Activated naive CD8-positive, alpha-beta T cell treated with anti-CD3 and anti-CD28 coated beads, Interleukin-2, amount 50 U/mL, for 24 hours (primary cell): ENCODE results near the gene ULK3.

ENCODE experiments used
- ATAC-seq: fragments of 150-1000 bp; cut with Tn5 transposase; one replicate; pipeline ENCODE4 v1.10.0; 2021
- DNase-seq: peaks from one replicate; pipeline ENCODE4 v3.0.0; 2021
- H3K27ac Mint-ChIP-seq: one replicate; pipeline ENCODE4 v1.8.0; 2021; ENCODE audit warnings: mild to moderate bottlenecking, mixed read lengths
- H3K27me3 Mint-ChIP-seq: one replicate; pipeline ENCODE4 v1.8.0; 2021; ENCODE audit warnings: mixed read lengths
- H3K36me3 Mint-ChIP-seq: one replicate; pipeline ENCODE4 v1.8.0; 2021; ENCODE audit warnings: low read depth, mixed read lengths
- H3K4me1 Mint-ChIP-seq: one replicate; pipeline ENCODE4 v1.8.0; 2021; ENCODE audit warnings: mixed read lengths
- H3K4me3 Mint-ChIP-seq: one replicate; pipeline ENCODE4 v1.8.0; 2021; ENCODE audit warnings: mild to moderate bottlenecking, moderate library complexity, mixed read lengths
- H3K9me3 Mint-ChIP-seq: one replicate; pipeline ENCODE4 v1.8.0; 2021; ENCODE audit warnings: mixed read lengths

Gene ULK3

GRCh38 chr15:74873036-74873755 lies 30.2 kb upstream of the ULK3 start, which contains the start of gene SCAMP2:
TSS of gene SCAMP2 (minus strand) at chr15:74873365. CDS start at chr15:74873255, 110 bp downstream.
- peaks cover 52% of the 10 kb centered on the region for H3K4me1 Mint-ChIP-seq
- H3K9me3 Mint-ChIP-seq, result no peaks in the 10 kb centered on the region
- H3K27ac Mint-ChIP-seq, result peak within 1 kb of the TSS; percentile 91
- H3K36me3 Mint-ChIP-seq, result peaks cover 16% of the 10 kb centered on the region
- H3K27me3 Mint-ChIP-seq, result no peaks in the 10 kb centered on the region
- DNase-seq (peak; percentile 90), ATAC-seq (peak; percentile 96)
- H3K4me3 Mint-ChIP-seq, result peak within 1 kb of the TSS; percentile 97

- Mint-ChIP-seq H3K4me3 (peak overlapping the region; percentile 97), H3K36me3 (peaks cover 21% of the 10 kb centered on the region), H3K9me3 (no peaks in the 10 kb centered on the region), H3K27ac (peak overlapping the region; percentile 91), H3K4me1 (peaks cover 57% of the 10 kb centered on the region), H3K27me3 (no peaks in the 10 kb centered on the region)
- DNase-seq (no peak), ATAC-seq (no peak)
Observed at GRCh38 chr15:74872702-74873035, 29.7 kb upstream of the ULK3 start.

GRCh38 chr15:74870436-74871215 lies 27.7 kb upstream of the ULK3 start:
- H3K27me3 Mint-ChIP-seq, result no peaks in the 10 kb centered on the region
- DNase-seq (no peak), ATAC-seq (no peak)
- peak overlapping the region; percentile 58 for H3K4me3 Mint-ChIP-seq
- H3K27ac Mint-ChIP-seq, result peak overlapping the region; percentile 84
- no peaks in the 10 kb centered on the region for H3K9me3 Mint-ChIP-seq
- peaks cover 76% of the 10 kb centered on the region for H3K4me1 Mint-ChIP-seq
- peaks cover 32% of the 10 kb centered on the region for H3K36me3 Mint-ChIP-seq

- H3K4me1 Mint-ChIP-seq, result peaks cover 81% of the 10 kb centered on the region
- ATAC-seq (peak; percentile 30), DNase-seq (peak; percentile 32)
- H3K27ac Mint-ChIP-seq, result peak overlapping the region; percentile 84
- peak overlapping the region; percentile 58 for H3K4me3 Mint-ChIP-seq
- no peaks in the 10 kb centered on the region for H3K27me3 Mint-ChIP-seq
- H3K9me3 Mint-ChIP-seq, result no peaks in the 10 kb centered on the region
- peaks cover 32% of the 10 kb centered on the region for H3K36me3 Mint-ChIP-seq
Observed at GRCh38 chr15:74869726-74870407, 26.9 kb upstream of the ULK3 start.

- no peak for ATAC-seq
- Mint-ChIP-seq H3K27me3 (no peaks in the 10 kb centered on the region), H3K4me3 (no peak overlapping the region), H3K4me1 (peaks cover 84% of the 10 kb centered on the region), H3K27ac (peak overlapping the region; percentile 84), H3K36me3 (peaks cover 32% of the 10 kb centered on the region), H3K9me3 (no peaks in the 10 kb centered on the region)
- no peak for DNase-seq
Observed at GRCh38 chr15:74869372-74869725, 26.4 kb upstream of the ULK3 start.

GRCh38 chr15:74868059-74868458 lies 25.1 kb upstream of the ULK3 start:
- no peak for ATAC-seq
- peaks cover 86% of the 10 kb centered on the region for H3K4me1 Mint-ChIP-seq
- peak overlapping the region; percentile 2 for H3K4me3 Mint-ChIP-seq
- peak overlapping the region; percentile 73 for H3K27ac Mint-ChIP-seq
- no peaks in the 10 kb centered on the region for H3K9me3 Mint-ChIP-seq
- H3K27me3 Mint-ChIP-seq, result no peaks in the 10 kb centered on the region
- no peak for DNase-seq
- peaks cover 34% of the 10 kb centered on the region for H3K36me3 Mint-ChIP-seq

- H3K36me3 Mint-ChIP-seq, result peaks cover 30% of the 10 kb centered on the region
- H3K27ac Mint-ChIP-seq, result peak overlapping the region; percentile 73
- H3K4me3 Mint-ChIP-seq, result peak overlapping the region; percentile 2
- no peaks in the 10 kb centered on the region for H3K27me3 Mint-ChIP-seq
- H3K9me3 Mint-ChIP-seq, result no peaks in the 10 kb centered on the region
- peaks cover 84% of the 10 kb centered on the region for H3K4me1 Mint-ChIP-seq
- no peak for DNase-seq
- no peak for ATAC-seq
Observed at GRCh38 chr15:74867466-74868038, 24.6 kb upstream of the ULK3 start.

- ATAC-seq (no peak), DNase-seq (no peak)
- Mint-ChIP-seq H3K9me3 (no peaks in the 10 kb centered on the region), H3K4me1 (peaks cover 75% of the 10 kb centered on the region), H3K36me3 (peaks cover 27% of the 10 kb centered on the region), H3K27ac (no peak overlapping the region), H3K27me3 (no peaks in the 10 kb centered on the region), H3K4me3 (no peak overlapping the region)
Observed at GRCh38 chr15:74866090-74866489, 23.1 kb upstream of the ULK3 start.

GRCh38 chr15:74865316-74865715 lies 22.4 kb upstream of the ULK3 start:
- Mint-ChIP-seq H3K27me3 (no peaks in the 10 kb centered on the region), H3K4me1 (peaks cover 68% of the 10 kb centered on the region), H3K36me3 (peaks cover 27% of the 10 kb centered on the region), H3K9me3 (no peaks in the 10 kb centered on the region), H3K27ac (peak overlapping the region; percentile 60), H3K4me3 (no peak overlapping the region)
- DNase-seq (no peak), ATAC-seq (no peak)

GRCh38 chr15:74864296-74864695 lies 21.3 kb upstream of the ULK3 start:
- Mint-ChIP-seq H3K9me3 (no peaks in the 10 kb centered on the region), H3K4me3 (no peak overlapping the region), H3K36me3 (peaks cover 23% of the 10 kb centered on the region), H3K4me1 (peaks cover 64% of the 10 kb centered on the region), H3K27me3 (no peaks in the 10 kb centered on the region), H3K27ac (peak overlapping the region; percentile 11)
- ATAC-seq (no peak), DNase-seq (no peak)

- ATAC-seq (peak; percentile 70), DNase-seq (no peak)
- H3K4me3 Mint-ChIP-seq, result no peak overlapping the region
- H3K27me3 Mint-ChIP-seq, result no peaks in the 10 kb centered on the region
- no peaks in the 10 kb centered on the region for H3K9me3 Mint-ChIP-seq
- H3K27ac Mint-ChIP-seq, result peak overlapping the region; percentile 30
- H3K4me1 Mint-ChIP-seq, result peaks cover 65% of the 10 kb centered on the region
- H3K36me3 Mint-ChIP-seq, result peaks cover 19% of the 10 kb centered on the region
Observed at GRCh38 chr15:74863239-74864056, 20.5 kb upstream of the ULK3 start.

GRCh38 chr15:74858369-74858740 lies 15.4 kb upstream of the ULK3 start:
- Mint-ChIP-seq H3K9me3 (no peaks in the 10 kb centered on the region), H3K4me3 (no peak overlapping the region), H3K27me3 (no peaks in the 10 kb centered on the region), H3K27ac (peak overlapping the region; percentile 82), H3K36me3 (peaks cover 1% of the 10 kb centered on the region), H3K4me1 (peaks cover 41% of the 10 kb centered on the region)
- DNase-seq, result no peak
- ATAC-seq, result no peak

GRCh38 chr15:74857671-74858368 lies 14.9 kb upstream of the ULK3 start:
- Mint-ChIP-seq H3K36me3 (peaks cover 1% of the 10 kb centered on the region), H3K27me3 (no peaks in the 10 kb centered on the region), H3K27ac (peak overlapping the region; percentile 82), H3K9me3 (no peaks in the 10 kb centered on the region), H3K4me3 (no peak overlapping the region), H3K4me1 (peaks cover 38% of the 10 kb centered on the region)
- ATAC-seq (peak; percentile 85), DNase-seq (peak; percentile 13)
